K562 (cell line): Measurements from ENCODE around the gene STYX. TPM values are rescaled to one million over a fixed set of nuclear protein-coding genes. Genes with fewer than 3 reads are reported as not detected.

Source experiments
- CBX1 ChIP-seq: sonication (generic); IDR thresholded peaks from 2 replicates; pipeline ENCODE4 v1.6.1; 2016; ENCODE audit warnings: antibody characterized with exemption, low read depth, mild to moderate bottlenecking
- CBX3 ChIP-seq, 2 experiments: IDR thresholded peaks; 1 replicate in 1 of 2; 2 replicates in 1 of 2; pipeline ENCODE4 v1.6.1; 2012; ENCODE audit warnings: inconsistent platforms in 2 of 2, low read length in 2 of 2, borderline replicate concordance in 1 of 2, control low read depth in 1 of 2
- EP400 ChIP-seq: fragments of 450-650 bp; IDR thresholded peaks from 2 replicates; pipeline ENCODE4 v1.6.1; 2017; ENCODE audit warnings: antibody characterized with exemption, mild to moderate bottlenecking, moderate library complexity
- KAT7 ChIP-seq: sonication (generic); formaldehyde crosslinking; IDR thresholded peaks from 2 replicates; pipeline ENCODE4 v1.8.0; 2022; ENCODE audit warnings: missing genetic modification reagents, mild to moderate bottlenecking, borderline replicate concordance
- PCBP1 ChIP-seq: fragments of 200-400 bp; formaldehyde crosslinking; IDR thresholded peaks from 2 replicates; pipeline ENCODE4 v1.6.1; 2018; ENCODE audit warnings: mild to moderate bottlenecking, low read depth, low read length; ENCODE audit not compliant: poor library complexity, severe bottlenecking
- POLR2AphosphoS5 ChIP-seq: IDR thresholded peaks from 2 replicates; pipeline ENCODE4 v1.6.1; 2011; ENCODE audit warnings: mild to moderate bottlenecking, low read depth, low read length, moderate library complexity; ENCODE audit not compliant: control insufficient read depth, insufficient read depth
- SIN3B ChIP-seq: fragments of 450-650 bp; IDR thresholded peaks from 2 replicates; pipeline ENCODE4 v1.6.1; 2017; ENCODE audit warnings: low read depth, mild to moderate bottlenecking, moderate library complexity
- TCFL5 ChIP-seq: fragments of 250-450 bp; sonication (Bioruptor Pico); conservative IDR thresholded peaks from 2 replicates; pipeline ENCODE4 v1.6.1; 2021; ENCODE audit warnings: mild to moderate bottlenecking, moderate library complexity, matching md5 sums
- ZFP1 ChIP-seq: fragments of 450-650 bp; formaldehyde crosslinking; IDR thresholded peaks from 2 replicates; pipeline ENCODE4 v1.4.0; 2020; ENCODE audit warnings: mild to moderate bottlenecking, mixed read lengths
- ZFP30 ChIP-seq: fragments of 250-450 bp; sonication (Bioruptor Pico); IDR thresholded peaks from 2 replicates; pipeline ENCODE4 v1.8.0; 2022; ENCODE audit warnings: moderate library complexity, mild to moderate bottlenecking, inconsistent platforms, borderline replicate concordance
- ZFX ChIP-seq: sonication (generic); formaldehyde crosslinking; IDR thresholded peaks from 2 replicates; pipeline ENCODE4 v1.8.0; 2022; ENCODE audit warnings: mild to moderate bottlenecking, missing genetic modification reagents, moderate library complexity
- ZNF165 ChIP-seq: fragments of 250-450 bp; sonication (Bioruptor Pico); IDR thresholded peaks from 2 replicates; pipeline ENCODE4 v1.4.0; 2020; ENCODE audit warnings: borderline replicate concordance
- ZNF311 ChIP-seq: fragments of 250-450 bp; sonication (Bioruptor Pico); IDR thresholded peaks from 2 replicates; pipeline ENCODE4 v1.4.0; 2020; ENCODE audit warnings: mild to moderate bottlenecking, moderate library complexity
- ZNF347 ChIP-seq: fragments of 450-650 bp; formaldehyde crosslinking; IDR thresholded peaks from 2 replicates; pipeline ENCODE4 v1.4.0; 2020; ENCODE audit warnings: low read depth, mild to moderate bottlenecking, moderate library complexity
- ZNF75A ChIP-seq: fragments of 450-650 bp; formaldehyde crosslinking; IDR thresholded peaks from 2 replicates; pipeline ENCODE4 v1.4.0; 2020; ENCODE audit warnings: mild to moderate bottlenecking
- polyA plus RNA-seq, 8 experiments: library from polyadenylated mRNA; depleted of rRNA in 4 of 8; stranded (reverse) in 5 of 8; unstranded in 3 of 8; fragments of >200 nt; fragmentation: Nextera tagmentation in 2 of 8; fragmentation: Illumina TruSeq in 1 of 8; extraction: Ambion mirVana in 2 of 8; extraction: Trizol in 1 of 8; gene quantifications; 2 replicates each; pipeline versions ENCODE4 v1.2.1 to v1.2.3, GENCODE V29; 2011 to 2014; ENCODE audit warnings: inconsistent platforms in 1 of 8, missing spikeins in 1 of 8
- total RNA-seq, 7 experiments: library from RNA; depleted of rRNA in 6 of 7; stranded (reverse); fragments of >200 nt in 6 of 7; fragmentation: Illumina TruSeq in 2 of 7; extraction: Trizol in 2 of 7; gene quantifications; 2 replicates each; pipeline versions ENCODE4 v1.2.1 to v1.2.3, GENCODE V29; 2011 to 2021; ENCODE audit warnings: low replicate concordance in 1 of 7
- TF ChIP-seq, protein P1 (sequence below): sonication (generic); formaldehyde crosslinking; IDR thresholded peaks from 2 replicates; pipeline ENCODE4 v1.8.0; 2022; ENCODE audit warnings: mild to moderate bottlenecking, missing genetic modification reagents
- TF ChIP-seq, protein P2 (sequence below): sonication (generic); formaldehyde crosslinking; IDR thresholded peaks from 2 replicates; pipeline ENCODE4 v1.8.1; 2022; ENCODE audit warnings: missing genetic modification reagents
- TF ChIP-seq, protein P3 (sequence below): fragments of 450-650 bp; formaldehyde crosslinking; conservative IDR thresholded peaks from 2 replicates; pipeline ENCODE4 v1.4.0; 2022; ENCODE audit warnings: mild to moderate bottlenecking, missing genetic modification characterization
- TF ChIP-seq, protein P4 (sequence below): sonication (generic); formaldehyde crosslinking; IDR thresholded peaks from 2 replicates; pipeline ENCODE4 v1.8.1; 2023; ENCODE audit warnings: mild to moderate bottlenecking, missing genetic modification reagents, moderate library complexity

The STYX gene
- total and polyA plus RNA-seq, 9 of the 15 experiments (the other 6 are each of a cell fraction or from before 2014, with no cell fraction given): 5.0 to 15.4 (median 10.6) TPM

DNA sequence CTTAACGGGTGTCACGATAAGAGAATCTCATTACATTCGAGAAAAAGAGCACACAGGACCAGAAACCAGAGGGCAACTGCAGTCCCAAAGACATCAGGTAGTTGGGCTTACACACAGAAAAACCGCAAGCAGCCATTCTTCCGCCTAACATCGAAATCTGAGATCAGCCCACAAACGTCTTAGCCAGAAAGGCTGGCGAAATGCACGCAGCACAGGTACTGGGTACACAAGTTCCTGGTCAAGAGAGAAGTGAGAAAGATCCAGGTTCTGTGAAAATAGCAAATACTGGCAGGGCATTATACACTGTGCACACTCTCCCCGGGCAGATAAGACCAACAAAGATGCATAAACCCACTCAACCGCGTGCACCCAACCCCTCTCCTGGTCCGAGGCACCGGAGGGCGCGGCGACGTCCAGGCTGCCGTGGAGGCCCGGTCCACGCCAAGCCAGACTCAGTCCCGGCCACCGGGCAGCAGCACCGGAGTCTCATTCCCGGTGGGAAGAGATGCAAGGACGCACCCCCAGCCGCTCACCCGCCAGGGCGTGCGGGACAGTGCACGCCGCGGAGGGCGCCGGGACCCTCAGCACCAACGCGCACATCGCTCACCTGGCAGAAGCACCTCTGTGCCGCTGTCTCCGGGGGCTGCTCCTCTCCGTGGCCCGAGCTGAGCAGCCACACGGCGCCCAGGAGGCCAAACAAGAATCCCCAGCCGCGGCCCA, 35.0 kb upstream of the STYX start (continued):
- TF ChIP-seq, protein P1, sequence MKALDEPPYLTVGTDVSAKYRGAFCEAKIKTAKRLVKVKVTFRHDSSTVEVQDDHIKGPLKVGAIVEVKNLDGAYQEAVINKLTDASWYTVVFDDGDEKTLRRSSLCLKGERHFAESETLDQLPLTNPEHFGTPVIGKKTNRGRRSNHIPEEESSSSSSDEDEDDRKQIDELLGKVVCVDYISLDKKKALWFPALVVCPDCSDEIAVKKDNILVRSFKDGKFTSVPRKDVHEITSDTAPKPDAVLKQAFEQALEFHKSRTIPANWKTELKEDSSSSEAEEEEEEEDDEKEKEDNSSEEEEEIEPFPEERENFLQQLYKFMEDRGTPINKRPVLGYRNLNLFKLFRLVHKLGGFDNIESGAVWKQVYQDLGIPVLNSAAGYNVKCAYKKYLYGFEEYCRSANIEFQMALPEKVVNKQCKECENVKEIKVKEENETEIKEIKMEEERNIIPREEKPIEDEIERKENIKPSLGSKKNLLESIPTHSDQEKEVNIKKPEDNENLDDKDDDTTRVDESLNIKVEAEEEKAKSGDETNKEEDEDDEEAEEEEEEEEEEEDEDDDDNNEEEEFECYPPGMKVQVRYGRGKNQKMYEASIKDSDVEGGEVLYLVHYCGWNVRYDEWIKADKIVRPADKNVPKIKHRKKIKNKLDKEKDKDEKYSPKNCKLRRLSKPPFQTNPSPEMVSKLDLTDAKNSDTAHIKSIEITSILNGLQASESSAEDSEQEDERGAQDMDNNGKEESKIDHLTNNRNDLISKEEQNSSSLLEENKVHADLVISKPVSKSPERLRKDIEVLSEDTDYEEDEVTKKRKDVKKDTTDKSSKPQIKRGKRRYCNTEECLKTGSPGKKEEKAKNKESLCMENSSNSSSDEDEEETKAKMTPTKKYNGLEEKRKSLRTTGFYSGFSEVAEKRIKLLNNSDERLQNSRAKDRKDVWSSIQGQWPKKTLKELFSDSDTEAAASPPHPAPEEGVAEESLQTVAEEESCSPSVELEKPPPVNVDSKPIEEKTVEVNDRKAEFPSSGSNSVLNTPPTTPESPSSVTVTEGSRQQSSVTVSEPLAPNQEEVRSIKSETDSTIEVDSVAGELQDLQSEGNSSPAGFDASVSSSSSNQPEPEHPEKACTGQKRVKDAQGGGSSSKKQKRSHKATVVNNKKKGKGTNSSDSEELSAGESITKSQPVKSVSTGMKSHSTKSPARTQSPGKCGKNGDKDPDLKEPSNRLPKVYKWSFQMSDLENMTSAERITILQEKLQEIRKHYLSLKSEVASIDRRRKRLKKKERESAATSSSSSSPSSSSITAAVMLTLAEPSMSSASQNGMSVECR (CRISPR knock-in tag): peak; percentile 84; the same call in 1 of the 2 replicates
- TF ChIP-seq ZFP30 (CRISPR knock-in tag) (no peak), ZNF75A (no peak), CBX1 (no peak), ZFX (CRISPR knock-in tag) (peak; percentile 91; the same call in 1 of the 2 replicates), ZNF311 (no peak), POLR2AphosphoS5 (no peak), EP400 (no peak; the same call in 1 of the 2 replicates), KAT7 (CRISPR knock-in tag) (no peak), ZNF165 (CRISPR knock-in tag) (no peak), ZFP1 (CRISPR knock-in tag) (no peak), CBX3 (IDR thresholded peaks at IDR 0.05; ENCODE audit: borderline replicate concordance in 1 of 2, low read length in 2 of 2) (no peak), SIN3B (no peak), ZNF347 (no peak), TCFL5 (CRISPR knock-in tag) (no peak), PCBP1 (no peak)
- TF ChIP-seq, protein P2, sequence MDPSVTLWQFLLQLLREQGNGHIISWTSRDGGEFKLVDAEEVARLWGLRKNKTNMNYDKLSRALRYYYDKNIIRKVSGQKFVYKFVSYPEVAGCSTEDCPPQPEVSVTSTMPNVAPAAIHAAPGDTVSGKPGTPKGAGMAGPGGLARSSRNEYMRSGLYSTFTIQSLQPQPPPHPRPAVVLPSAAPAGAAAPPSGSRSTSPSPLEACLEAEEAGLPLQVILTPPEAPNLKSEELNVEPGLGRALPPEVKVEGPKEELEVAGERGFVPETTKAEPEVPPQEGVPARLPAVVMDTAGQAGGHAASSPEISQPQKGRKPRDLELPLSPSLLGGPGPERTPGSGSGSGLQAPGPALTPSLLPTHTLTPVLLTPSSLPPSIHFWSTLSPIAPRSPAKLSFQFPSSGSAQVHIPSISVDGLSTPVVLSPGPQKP (CRISPR knock-in tag): no peak
- TF ChIP-seq, protein P3, sequence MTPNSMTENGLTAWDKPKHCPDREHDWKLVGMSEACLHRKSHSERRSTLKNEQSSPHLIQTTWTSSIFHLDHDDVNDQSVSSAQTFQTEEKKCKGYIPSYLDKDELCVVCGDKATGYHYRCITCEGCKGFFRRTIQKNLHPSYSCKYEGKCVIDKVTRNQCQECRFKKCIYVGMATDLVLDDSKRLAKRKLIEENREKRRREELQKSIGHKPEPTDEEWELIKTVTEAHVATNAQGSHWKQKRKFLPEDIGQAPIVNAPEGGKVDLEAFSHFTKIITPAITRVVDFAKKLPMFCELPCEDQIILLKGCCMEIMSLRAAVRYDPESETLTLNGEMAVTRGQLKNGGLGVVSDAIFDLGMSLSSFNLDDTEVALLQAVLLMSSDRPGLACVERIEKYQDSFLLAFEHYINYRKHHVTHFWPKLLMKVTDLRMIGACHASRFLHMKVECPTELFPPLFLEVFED: no peak
- TF ChIP-seq, protein P4, sequence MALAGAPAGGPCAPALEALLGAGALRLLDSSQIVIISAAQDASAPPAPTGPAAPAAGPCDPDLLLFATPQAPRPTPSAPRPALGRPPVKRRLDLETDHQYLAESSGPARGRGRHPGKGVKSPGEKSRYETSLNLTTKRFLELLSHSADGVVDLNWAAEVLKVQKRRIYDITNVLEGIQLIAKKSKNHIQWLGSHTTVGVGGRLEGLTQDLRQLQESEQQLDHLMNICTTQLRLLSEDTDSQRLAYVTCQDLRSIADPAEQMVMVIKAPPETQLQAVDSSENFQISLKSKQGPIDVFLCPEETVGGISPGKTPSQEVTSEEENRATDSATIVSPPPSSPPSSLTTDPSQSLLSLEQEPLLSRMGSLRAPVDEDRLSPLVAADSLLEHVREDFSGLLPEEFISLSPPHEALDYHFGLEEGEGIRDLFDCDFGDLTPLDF (CRISPR knock-in tag): no peak
